Epithelial cell of esophagus (primary cell): ENCODE data around the gene BRPF1.

Experiments used
- DNase-seq: peaks from one replicate; pipeline ENCODE4 v3.0.0; 2010; ENCODE audit warnings: low read depth
- H3K4me3 ChIP-seq: 2 replicates; pipeline ENCODE4 v1.5.1; 2011; ENCODE audit warnings: mild to moderate bottlenecking, low read length, control low read depth
- CTCF ChIP-seq: IDR thresholded peaks from 2 replicates; pipeline ENCODE4 v1.5.1; 2011; ENCODE audit warnings: low read depth, mild to moderate bottlenecking, low read length, control low read depth, inconsistent platforms; ENCODE audit not compliant: insufficient read depth; ENCODE audit errors: missing control alignments

BRPF1 gene

GRCh38 chr3:9744162-9744561 is 12.6 kb downstream of the BRPF1 start:
- no peak for TF ChIP-seq CTCF
- H3K4me3 ChIP-seq: no peak overlapping the region
- DNase-seq: no peak

- DNase-seq: no peak
- no peak overlapping the region for H3K4me3 ChIP-seq
- TF ChIP-seq CTCF: no peak
Observed at GRCh38 chr3:9745521-9745920, 14.0 kb downstream of the BRPF1 start.

- no peak overlapping the region for H3K4me3 ChIP-seq
- TF ChIP-seq CTCF: no peak
- no peak for DNase-seq
Observed at GRCh38 chr3:9746330-9746729, 14.8 kb downstream of the BRPF1 start.

GRCh38 chr3:9747267-9747666 is 15.7 kb downstream of the BRPF1 start:
- no peak for DNase-seq
- no peak for TF ChIP-seq CTCF
- H3K4me3 ChIP-seq: no peak overlapping the region

GRCh38 chr3:9748031-9748430 is 16.5 kb downstream of the BRPF1 start:
- no peak for TF ChIP-seq CTCF
- H3K4me3 ChIP-seq: no peak overlapping the region
- DNase-seq: no peak

GRCh38 chr3:9749296-9749644 is 17.7 kb downstream of the BRPF1 start:
- TF ChIP-seq CTCF: no peak
- no peak for DNase-seq
- peak overlapping the region; percentile 68 for H3K4me3 ChIP-seq

GRCh38 chr3:9749645-9750555 is 18.4 kb downstream of the BRPF1 start, which contains the start of gene OGG1:
Gene OGG1 (plus strand): TSS chr3:9749952. CDS start chr3:9750287, 335 bp downstream.
- peak; percentile 98 for DNase-seq
- H3K4me3 ChIP-seq: peak within 1 kb of the TSS; percentile 68
- no peak for TF ChIP-seq CTCF
